ENCODE data around the gene IDE.

DNA sequence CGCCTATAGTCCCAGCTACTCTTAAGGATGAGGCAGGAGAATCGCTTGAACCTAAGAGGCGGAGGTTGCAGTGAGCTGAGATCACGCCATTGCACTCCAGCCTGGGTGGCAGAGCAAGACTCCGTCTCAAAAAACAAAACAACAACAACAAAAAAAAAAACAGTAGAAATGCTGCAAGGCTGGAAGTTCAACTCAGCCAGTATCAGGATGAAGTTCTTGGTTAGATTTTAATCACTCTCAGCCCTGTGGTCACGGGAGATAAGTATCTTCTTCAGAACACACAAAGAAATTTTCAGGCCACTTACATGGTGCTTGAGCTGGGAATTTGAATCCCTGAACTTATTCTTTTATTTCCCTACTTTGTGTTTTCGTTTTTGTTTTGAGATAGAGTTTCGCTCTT is 162.5 kb downstream of the IDE start:
- TF ChIP-seq, protein P1, sequence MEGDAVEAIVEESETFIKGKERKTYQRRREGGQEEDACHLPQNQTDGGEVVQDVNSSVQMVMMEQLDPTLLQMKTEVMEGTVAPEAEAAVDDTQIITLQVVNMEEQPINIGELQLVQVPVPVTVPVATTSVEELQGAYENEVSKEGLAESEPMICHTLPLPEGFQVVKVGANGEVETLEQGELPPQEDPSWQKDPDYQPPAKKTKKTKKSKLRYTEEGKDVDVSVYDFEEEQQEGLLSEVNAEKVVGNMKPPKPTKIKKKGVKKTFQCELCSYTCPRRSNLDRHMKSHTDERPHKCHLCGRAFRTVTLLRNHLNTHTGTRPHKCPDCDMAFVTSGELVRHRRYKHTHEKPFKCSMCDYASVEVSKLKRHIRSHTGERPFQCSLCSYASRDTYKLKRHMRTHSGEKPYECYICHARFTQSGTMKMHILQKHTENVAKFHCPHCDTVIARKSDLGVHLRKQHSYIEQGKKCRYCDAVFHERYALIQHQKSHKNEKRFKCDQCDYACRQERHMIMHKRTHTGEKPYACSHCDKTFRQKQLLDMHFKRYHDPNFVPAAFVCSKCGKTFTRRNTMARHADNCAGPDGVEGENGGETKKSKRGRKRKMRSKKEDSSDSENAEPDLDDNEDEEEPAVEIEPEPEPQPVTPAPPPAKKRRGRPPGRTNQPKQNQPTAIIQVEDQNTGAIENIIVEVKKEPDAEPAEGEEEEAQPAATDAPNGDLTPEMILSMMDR (IDR thresholded peaks at IDR 0.05) = no peak
- TF ChIP-seq POLR2AphosphoS5 (IDR thresholded peaks at IDR 0.05) = no peak

Data from gastroesophageal sphincter (tissue), 3 donors.